ENCODE measurements around the gene C9orf43. TPM values are rescaled to one million over a fixed set of nuclear protein-coding genes. Genes with fewer than 3 reads are reported as not detected.

Gene C9orf43
- total and polyA plus RNA-seq, 12 donors: 0.65 to 5.1 (median 1.8) TPM

DNA sequence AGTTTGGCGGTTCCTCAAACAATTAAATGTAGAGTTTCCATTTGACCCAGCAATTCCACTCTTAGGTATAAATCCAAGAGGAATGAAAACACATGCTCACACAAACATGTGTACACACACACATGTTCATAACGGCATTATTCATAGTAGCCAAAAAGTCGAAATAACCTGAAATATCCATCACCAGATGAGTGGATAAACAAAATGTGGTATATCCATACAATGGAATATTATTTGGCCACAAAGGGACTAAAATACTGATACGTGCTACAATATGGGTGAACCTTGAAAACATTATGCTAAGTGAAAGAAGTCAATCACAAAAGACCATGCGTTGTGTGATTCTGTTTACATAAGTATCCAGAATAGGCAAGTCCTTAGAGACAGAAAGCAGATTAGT is 61.7 kb downstream of the C9orf43 start:
- H3K27ac ChIP-seq: no peak overlapping the region
- peaks cover 4 to 6% of the 10 kb centered on the region in 2 donors for H3K4me1 ChIP-seq (replicated peaks in 1 of 2)
- TF ChIP-seq CTCF (IDR thresholded peaks at IDR 0.05) (no peak), POLR2A (IDR thresholded peaks at IDR 0.05) (no peak)
- intact Hi-C loops (cut with DNase I): no loop called here
- no peaks in the 10 kb centered on the region for H3K36me3 ChIP-seq (replicated peaks in 1 of 2)
- H3K27me3 ChIP-seq: no peaks in the 10 kb centered on the region
- H3K4me3 ChIP-seq: no peak overlapping the region
- 97 to 98% (median 98%) methylated on average over 5 of the region's 5 CpGs for WGBS, 4 donors
- no peak for DNase-seq
- no peaks in the 10 kb centered on the region for H3K9me3 ChIP-seq (replicated peaks in 1 of 3)

DNA sequence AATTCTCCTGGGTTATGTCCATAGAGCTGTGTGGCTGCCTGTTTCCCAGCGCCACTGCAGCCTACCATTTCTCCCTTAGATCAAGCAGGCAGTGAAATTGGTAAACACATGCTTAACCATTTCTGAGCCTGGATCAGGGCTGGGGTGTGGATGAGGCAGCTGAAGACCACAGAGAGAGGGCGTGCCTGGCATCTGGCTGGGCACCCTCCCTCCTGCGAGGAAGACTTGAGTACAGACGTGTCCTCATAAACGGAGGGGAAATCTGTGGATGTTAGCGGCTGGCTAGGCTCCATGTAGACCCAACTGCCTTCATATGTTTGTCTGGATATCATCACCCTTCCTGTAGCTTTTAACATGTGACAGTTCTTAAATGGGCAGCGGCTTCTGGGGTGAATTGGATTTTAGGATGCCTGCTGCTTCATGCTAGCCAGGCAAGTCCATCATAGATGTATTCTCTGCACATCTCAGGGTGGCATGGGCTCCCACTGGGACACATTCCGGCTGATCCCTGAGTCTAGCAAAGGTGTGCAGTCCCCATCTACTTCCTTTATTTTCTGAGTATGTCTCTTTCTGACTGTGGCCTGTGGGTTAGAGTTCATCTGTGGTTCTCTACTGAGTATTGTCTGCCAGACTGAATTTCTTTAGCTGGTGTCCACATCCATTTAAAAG is 63.9 kb downstream of the C9orf43 start:
- no peaks in the 10 kb centered on the region for H3K4me1 ChIP-seq (replicated peaks in 1 of 2)
- peak in 3 of 7 donors; percentile 9 to 52 (median 14) for DNase-seq
- H3K9me3 ChIP-seq (replicated peaks in 1 of 3): no peaks in the 10 kb centered on the region
- WGBS, 4 donors: 85 to 95% (median 91%) methylated on average over 3 to 8 of the region's 8 CpGs
- H3K27me3 ChIP-seq: no peaks in the 10 kb centered on the region
- no peaks in the 10 kb centered on the region for H3K36me3 ChIP-seq (replicated peaks in 1 of 2)
- H3K27ac ChIP-seq: no peak overlapping the region
- H3K4me3 ChIP-seq: no peak overlapping the region
- intact Hi-C loops (cut with DNase I): no loop called here
- TF ChIP-seq POLR2A (IDR thresholded peaks at IDR 0.05): no peak
- TF ChIP-seq CTCF (IDR thresholded peaks at IDR 0.05): no peak

DNA sequence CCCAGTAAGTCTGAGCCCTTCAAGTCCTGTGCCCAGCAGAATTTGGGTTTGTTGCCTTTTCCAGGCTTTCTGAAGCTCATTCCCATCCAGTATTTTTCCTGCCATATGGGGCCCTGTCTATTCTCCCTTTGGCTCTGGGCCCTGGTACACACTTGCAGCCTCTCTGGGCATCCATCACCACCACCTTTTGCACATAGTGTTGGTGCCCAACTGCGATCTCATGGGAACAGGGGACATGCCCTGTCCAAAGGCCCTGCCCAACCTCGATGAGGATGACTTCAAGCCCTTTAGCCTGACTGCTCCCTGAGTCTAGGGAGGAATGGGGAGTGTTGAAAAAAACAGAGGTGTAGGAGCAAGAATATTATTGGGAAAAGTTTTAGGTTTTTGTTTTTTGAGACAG is 64.5 kb downstream of the C9orf43 start:
- Histone ChIP-seq H3K9me3 (replicated peaks in 1 of 3) (no peaks in the 10 kb centered on the region), H3K4me3 (no peak overlapping the region), H3K27ac (no peak overlapping the region), H3K27me3 (no peaks in the 10 kb centered on the region), H3K4me1 (replicated peaks in 1 of 2) (no peaks in the 10 kb centered on the region), H3K36me3 (replicated peaks in 1 of 2) (no peaks in the 10 kb centered on the region)
- no peak for TF ChIP-seq CTCF (IDR thresholded peaks at IDR 0.05)
- no peak for TF ChIP-seq POLR2A (IDR thresholded peaks at IDR 0.05)
- WGBS, 4 donors: 91 to 100% (median 96%) methylated on average over 2 of the region's 2 CpGs
- DNase-seq: peak in 3 of 7 donors; percentile 6 to 29 (median 10)
- intact Hi-C loops (cut with DNase I): no loop called here

DNA sequence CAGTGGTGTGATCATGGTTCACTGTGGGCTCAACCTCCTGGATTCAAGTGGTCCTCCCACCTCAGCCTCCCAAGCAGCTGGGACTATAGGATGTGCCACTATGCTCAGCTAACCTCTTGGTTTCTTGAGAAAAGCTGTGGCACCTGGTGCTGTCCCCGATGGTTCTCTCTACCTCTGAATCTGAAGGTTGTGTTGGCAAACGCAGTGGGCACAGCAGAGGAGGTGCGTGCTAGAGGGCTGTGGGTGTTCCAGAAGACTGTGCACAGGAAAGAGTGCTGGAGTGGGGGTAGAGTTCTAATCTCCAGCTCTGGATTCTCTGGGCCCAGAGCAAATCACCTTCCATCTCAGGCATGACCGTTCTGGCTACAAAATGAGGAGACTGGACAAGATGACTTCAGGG is 65.4 kb downstream of the C9orf43 start:
- no peak overlapping the region for H3K4me3 ChIP-seq
- peak in 2 of 7 donors; percentile 2 to 7 for DNase-seq
- H3K9me3 ChIP-seq (replicated peaks in 1 of 3): no peaks in the 10 kb centered on the region
- no peak overlapping the region for H3K27ac ChIP-seq
- TF ChIP-seq CTCF (IDR thresholded peaks at IDR 0.05): no peak
- WGBS, 4 donors: 92 to 100% (median 97%) methylated on average over 4 of the region's 4 CpGs
- intact Hi-C loops (cut with DNase I): no loop called here
- H3K27me3 ChIP-seq: no peaks in the 10 kb centered on the region
- H3K36me3 ChIP-seq (replicated peaks in 1 of 2): no peaks in the 10 kb centered on the region
- no peaks in the 10 kb centered on the region for H3K4me1 ChIP-seq (replicated peaks in 1 of 2)
